H1 (cell line): ENCODE measurements around the gene SGPP2. TPM values are rescaled to one million over a fixed set of nuclear protein-coding genes. Genes with fewer than 3 reads are reported as not detected.

Experiments
- CTCF ChIA-PET: fragments of 300-600 bp; sonication (Branson Sonifier 250); formaldehyde crosslinking; loops from one replicate; lab custom pipeline; 2021; ENCODE audit not compliant: partially characterized antibody; lab: Charles Lee
- POLR2A ChIA-PET: fragments of 300-600 bp; sonication (Branson Sonifier 250); formaldehyde crosslinking; loops from one replicate; lab custom pipeline; 2021; ENCODE audit warnings: inconsistent platforms; ENCODE audit not compliant: partially characterized antibody; lab: Charles Lee
- DNase-seq, 2 experiments: peaks; one replicate each; pipeline versions ENCODE4 v3.0.0 to v3.0.0-alpha.2; 2010 to 2022; ENCODE audit warnings: low spot score in 2 of 2, low read depth in 1 of 2, mixed read lengths in 1 of 2
- FAIRE-seq: peaks from 2 replicates; lab custom pipeline; 2011; peaks lifted over from hg19 to GRCh38; lab: Jason Lieb, UNC
- H2AFZ ChIP-seq: 2 replicates; pipeline ENCODE4 v1.8.1; 2012; ENCODE audit warnings: low read length, inconsistent platforms
- H2AK5ac ChIP-seq: 2 replicates; pipeline ENCODE4 v1.6.1; 2013; ENCODE audit warnings: low read depth, low read length
- H2BK120ac ChIP-seq: replicated peaks from 2 replicates; pipeline ENCODE3; 2013; ENCODE audit warnings: low read depth, low read length, inconsistent platforms
- H2BK12ac ChIP-seq: 2 replicates; pipeline ENCODE4 v1.6.1; 2013; ENCODE audit warnings: low read depth, low read length
- H2BK15ac ChIP-seq: 2 replicates; pipeline ENCODE4 v1.6.1; 2013; ENCODE audit warnings: low read length
- H2BK20ac ChIP-seq: 2 replicates; pipeline ENCODE4 v1.6.1; 2013; ENCODE audit warnings: low read length
- H2BK5ac ChIP-seq: 2 replicates; pipeline ENCODE4 v1.6.1; 2013; ENCODE audit warnings: low read depth, low read length
- H3K14ac ChIP-seq: 2 replicates; pipeline ENCODE4 v1.6.1; 2013; ENCODE audit warnings: inconsistent platforms; ENCODE audit not compliant: insufficient read length
- H3K18ac ChIP-seq: 2 replicates; pipeline ENCODE4 v1.6.1; 2013; ENCODE audit warnings: low read length; ENCODE audit errors: extremely low read depth
- H3K23ac ChIP-seq: 2 replicates; pipeline ENCODE4 v1.6.1; 2013; ENCODE audit warnings: inconsistent platforms; ENCODE audit not compliant: insufficient read length
- H3K23me2 ChIP-seq: 2 replicates; pipeline ENCODE4 v1.6.1; 2013; ENCODE audit warnings: low read depth, low read length
- H3K27ac ChIP-seq: 2 replicates; pipeline ENCODE4 v1.6.1; 2011; ENCODE audit warnings: low read depth, low read length, inconsistent platforms
- H3K27me3 ChIP-seq, 4 experiments: replicated peaks in 1 of 4; 1 replicate in 1 of 4; 2 replicates in 3 of 4; pipeline versions ENCODE4 v1.6.1 to v1.8.1; 2011 to 2013; ENCODE audit warnings: low read length in 3 of 4, mild to moderate bottlenecking in 3 of 4, inconsistent platforms in 2 of 4, mixed read lengths in 2 of 4, moderate library complexity in 1 of 4; ENCODE audit not compliant: control insufficient read depth in 3 of 4, insufficient read depth in 3 of 4; ENCODE audit errors: extremely low read depth in 1 of 4
- H3K36me3 ChIP-seq, 4 experiments: 2 replicates each; pipeline versions ENCODE4 v1.6.1 to v1.8.1; 2011 to 2013; ENCODE audit warnings: mild to moderate bottlenecking in 4 of 4, low read length in 3 of 4, moderate library complexity in 2 of 4, control low read depth in 1 of 4, inconsistent platforms in 1 of 4; ENCODE audit not compliant: insufficient read depth in 4 of 4, control insufficient read depth in 2 of 4
- H3K4ac ChIP-seq: replicated peaks from 2 replicates; pipeline ENCODE3; 2013; ENCODE audit warnings: low read length, low read depth, mixed read lengths, inconsistent platforms; ENCODE audit not compliant: insufficient read length
- H3K4me1 ChIP-seq, 4 experiments: replicated peaks in 1 of 4; 1 replicate in 1 of 4; 2 replicates in 3 of 4; pipeline versions ENCODE4 v1.6.1 to v1.8.1; 2011 to 2013; ENCODE audit warnings: low read length in 3 of 4, inconsistent platforms in 2 of 4, mixed read lengths in 1 of 4; ENCODE audit not compliant: insufficient read depth in 4 of 4, control insufficient read depth in 3 of 4
- H3K4me2 ChIP-seq, 2 experiments: 2 replicates each; pipeline versions ENCODE4 v1.6.1 to v1.8.1; 2011 to 2013; ENCODE audit warnings: low read depth in 2 of 2, low read length in 2 of 2, control low read depth in 1 of 2, inconsistent platforms in 1 of 2, mild to moderate bottlenecking in 1 of 2; ENCODE audit not compliant: insufficient read depth in 1 of 2
- H3K4me3 ChIP-seq, 4 experiments: fragments of 200-600, 300-600 bp in 1 of 4; sonication (generic), shearing (Covaris generic), sonication (Bioruptor Twin) in 1 of 4; 2 replicates each; pipeline versions ENCODE4 v1.5.1 to v1.8.1; 2011 to 2016; ENCODE audit warnings: low read length in 4 of 4, low read depth in 3 of 4, control low read depth in 2 of 4, inconsistent platforms in 2 of 4, mild to moderate bottlenecking in 2 of 4, mixed read lengths in 1 of 4, moderate library complexity in 1 of 4; ENCODE audit not compliant: insufficient read depth in 2 of 4; ENCODE audit errors: extremely low read depth in 1 of 4
- H3K56ac ChIP-seq: replicated peaks from 2 replicates; pipeline ENCODE3; 2013; ENCODE audit warnings: low read depth, mild to moderate bottlenecking, mixed read lengths, low read length, inconsistent platforms; ENCODE audit not compliant: insufficient read length
- H3K79me1 ChIP-seq: 2 replicates; pipeline ENCODE4 v1.6.1; 2013; ENCODE audit warnings: low read depth, low read length, control low read depth
- H3K79me2 ChIP-seq, 2 experiments: 2 replicates each; pipeline versions ENCODE4 v1.6.1 to v1.8.1; 2012 to 2013; ENCODE audit warnings: low read length in 2 of 2, mild to moderate bottlenecking in 2 of 2, inconsistent platforms in 1 of 2; ENCODE audit not compliant: insufficient read depth in 2 of 2, control insufficient read depth in 1 of 2
- H3K9ac ChIP-seq, 4 experiments: replicated peaks in 1 of 4; 1 replicate in 1 of 4; 2 replicates in 3 of 4; pipeline versions ENCODE4 v1.6.1 to v1.8.1; 2011 to 2013; ENCODE audit warnings: low read depth in 3 of 4, low read length in 3 of 4, control low read depth in 2 of 4, mild to moderate bottlenecking in 2 of 4, moderate library complexity in 2 of 4, inconsistent platforms in 1 of 4; ENCODE audit errors: extremely low read depth in 1 of 4
- H3K9me3 ChIP-seq, 2 experiments: 2 replicates each; pipeline versions ENCODE4 v1.6.1 to v1.8.1; 2012 to 2013; ENCODE audit warnings: mild to moderate bottlenecking in 2 of 2, moderate library complexity in 2 of 2, control low read depth in 1 of 2, inconsistent platforms in 1 of 2, low read depth in 1 of 2, low read length in 1 of 2, mixed read lengths in 1 of 2; ENCODE audit not compliant: insufficient read depth in 2 of 2
- H4K20me1 ChIP-seq, 2 experiments: replicated peaks in 1 of 2; 2 replicates each; pipeline versions ENCODE3 to v1.8.1; 2011 to 2013; ENCODE audit warnings: inconsistent platforms in 2 of 2, low read length in 2 of 2, mild to moderate bottlenecking in 1 of 2; ENCODE audit not compliant: insufficient read depth in 2 of 2, control insufficient read depth in 1 of 2
- H4K5ac ChIP-seq: 2 replicates; pipeline ENCODE4 v1.6.1; 2013; ENCODE audit warnings: low read length, low read depth, mixed read lengths, inconsistent platforms; ENCODE audit not compliant: insufficient read length
- H4K8ac ChIP-seq: 2 replicates; pipeline ENCODE4 v1.8.0; 2013; ENCODE audit warnings: mild to moderate bottlenecking, moderate library complexity, low read length, inconsistent platforms; ENCODE audit not compliant: insufficient read depth; ENCODE audit errors: extremely low read depth
- H4K91ac ChIP-seq: replicated peaks from 2 replicates; pipeline ENCODE3; 2013; ENCODE audit warnings: low read length, mixed read lengths, inconsistent platforms; ENCODE audit not compliant: insufficient read length
- ATF2 ChIP-seq: IDR thresholded peaks from 2 replicates; pipeline ENCODE4 v1.6.1; 2012; ENCODE audit warnings: low read length, inconsistent platforms
- BCL11A ChIP-seq, 2 experiments: IDR thresholded peaks; one replicate each; pipeline ENCODE4 v1.6.1; 2011; ENCODE audit warnings: low read depth in 2 of 2, low read length in 2 of 2, mild to moderate bottlenecking in 2 of 2
- CTBP2 ChIP-seq: IDR thresholded peaks from 2 replicates; pipeline ENCODE4 v1.7.0; 2011; ENCODE audit warnings: borderline replicate concordance, mild to moderate bottlenecking, moderate library complexity, mixed read lengths, low read length; ENCODE audit not compliant: insufficient read depth, insufficient read length
- JUN ChIP-seq: IDR thresholded peaks from 2 replicates; pipeline ENCODE4 v1.6.1; 2011; ENCODE audit warnings: low read depth, mild to moderate bottlenecking, improper control_type of control experiment, low read length
- SIRT6 ChIP-seq: IDR thresholded peaks from one replicate; pipeline ENCODE4 v1.7.1; 2012; ENCODE audit warnings: low read length, inconsistent platforms
- TCF12 ChIP-seq: IDR thresholded peaks from 2 replicates; pipeline ENCODE4 v1.6.1; 2011; ENCODE audit warnings: low read depth, mild to moderate bottlenecking, low read length
- WGBS, 2 experiments: shearing (Covaris generic) in 1 of 2; methylation state at CpG; one replicate each; pipeline versions ENCODE4 v1.1.6 to v1.1.7; 2013 to 2015; ENCODE audit warnings: low lambda C conversion rate in 2 of 2, mixed read lengths in 2 of 2, inconsistent platforms in 1 of 2, low coverage in 1 of 2, missing lambda C conversion rate in 1 of 2; ENCODE audit not compliant: insufficient replicate concordance in 2 of 2, insufficient coverage in 1 of 2, insufficient read length in 1 of 2; ENCODE audit errors: extremely low coverage in 1 of 2, missing lambda C conversion rate in 1 of 2; 5-methylcytosine and 5-hydroxymethylcytosine counted together
- polyA plus RNA-seq, 7 experiments: library from polyadenylated mRNA; depleted of rRNA in 3 of 7; stranded (reverse) in 5 of 7; unstranded in 2 of 7; fragments of >200 nt in 5 of 7; fragments of 200-250 nt in 2 of 7; gene quantifications; 1 replicate in 5 of 7; 2 replicates in 1 of 7; 4 replicates in 1 of 7; pipeline versions ENCODE4 v1.2.1 to v1.2.3, GENCODE V29; 2011 to 2013; ENCODE audit warnings: missing spikeins in 2 of 7, mixed read lengths in 2 of 7
- total RNA-seq: library from RNA; stranded (reverse); fragmentation: NEBNext Ultra II Directional; extraction: Animal tissue kit (Norgen Biotek cat#: 25700); gene quantifications from 2 replicates; pipeline ENCODE4 v1.2.1, GENCODE V29; 2021
- TF ChIP-seq, protein P1 (sequence below): IDR thresholded peaks from 2 replicates; pipeline ENCODE4 v1.6.1; 2011; ENCODE audit warnings: low read length, improper control_type of control experiment

Gene SGPP2
- total and polyA plus RNA-seq, 2 of the 8 experiments (the other 6 are each of a cell fraction or from before 2014, with no cell fraction given), result 0.29 TPM; not detected in 1

DNA sequence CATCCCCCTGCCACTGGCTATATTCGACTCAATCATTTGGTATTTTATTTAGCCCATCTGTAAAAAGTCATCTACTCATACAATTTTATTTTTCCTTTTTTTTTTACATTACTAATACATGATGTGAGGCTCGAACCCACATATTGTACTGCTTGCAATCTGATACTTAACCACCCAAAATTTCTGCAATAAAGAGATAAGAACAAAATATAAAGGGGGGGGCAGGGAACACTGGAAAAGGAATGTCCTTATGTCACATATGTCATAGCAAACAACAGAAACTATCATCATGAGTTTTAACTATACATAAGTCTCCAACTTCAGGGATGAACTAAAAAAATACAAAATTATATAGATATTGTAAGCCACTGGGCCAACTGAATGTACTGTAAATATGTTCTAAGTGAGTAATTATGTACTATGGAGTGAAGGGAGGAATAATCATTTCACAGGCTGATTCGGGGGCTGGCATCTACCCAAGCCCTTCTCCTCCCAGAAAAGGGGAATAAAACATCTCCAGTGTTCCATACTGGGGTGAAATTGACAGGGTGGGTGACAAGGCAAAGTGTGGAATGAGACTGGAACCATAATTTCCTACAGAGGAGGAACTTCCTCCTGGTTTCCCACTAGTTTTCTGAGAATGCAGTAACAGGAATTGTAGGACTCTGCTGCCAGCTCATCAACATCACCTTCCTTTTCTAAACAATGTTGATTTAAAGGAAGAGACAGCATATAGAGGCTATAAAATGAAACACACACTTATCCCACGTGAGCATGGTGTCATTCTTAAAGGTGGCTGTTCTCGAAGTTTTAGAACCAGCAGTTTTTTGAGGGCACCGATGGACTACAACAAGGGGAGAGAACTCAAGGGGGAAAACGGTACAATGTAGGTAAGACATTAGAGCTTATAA, 152.1 kb downstream of the SGPP2 start:
- H2BK120ac ChIP-seq, result no peak overlapping the region
- ChIA-PET CTCF (interaction anchor here (0.7 to 1.0 kb wide), 2 partner anchors 15 to 194 kb away, joined by 3 read pairs; no protein-coding TSS in a partner anchor), POLR2A (no interaction called here)
- no peak for TF ChIP-seq TCF12
- no peak for TF ChIP-seq BCL11A (IDR thresholded peaks at IDR 0.05; ENCODE audit: low read depth in 2 of 2, low read length in 2 of 2)
- TF ChIP-seq SIRT6, result no peak
- TF ChIP-seq, protein P1, sequence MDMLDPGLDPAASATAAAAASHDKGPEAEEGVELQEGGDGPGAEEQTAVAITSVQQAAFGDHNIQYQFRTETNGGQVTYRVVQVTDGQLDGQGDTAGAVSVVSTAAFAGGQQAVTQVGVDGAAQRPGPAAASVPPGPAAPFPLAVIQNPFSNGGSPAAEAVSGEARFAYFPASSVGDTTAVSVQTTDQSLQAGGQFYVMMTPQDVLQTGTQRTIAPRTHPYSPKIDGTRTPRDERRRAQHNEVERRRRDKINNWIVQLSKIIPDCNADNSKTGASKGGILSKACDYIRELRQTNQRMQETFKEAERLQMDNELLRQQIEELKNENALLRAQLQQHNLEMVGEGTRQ, result no peak
- TF ChIP-seq ATF2, result no peak
- TF ChIP-seq CTBP2, result no peak
- no peak for TF ChIP-seq JUN
- H3K23ac ChIP-seq, result no peak overlapping the region
- no peak overlapping the region for H4K5ac ChIP-seq
- no peak overlapping the region for H3K56ac ChIP-seq
- no peaks in the 10 kb centered on the region for H3K9me3 ChIP-seq
- no peak overlapping the region for H2AK5ac ChIP-seq
- DNase-seq (no peak), FAIRE-seq (no peak)
- H2AFZ ChIP-seq, result no peak overlapping the region
- H2BK5ac ChIP-seq, result no peak overlapping the region
- H4K20me1 ChIP-seq, result no peaks in the 10 kb centered on the region
- no peaks in the 10 kb centered on the region for H3K79me2 ChIP-seq
- H4K8ac ChIP-seq, result no peak overlapping the region
- no peak overlapping the region for H3K4me2 ChIP-seq
- no peak overlapping the region for H2BK15ac ChIP-seq
- H3K23me2 ChIP-seq, result no peaks in the 10 kb centered on the region
- H3K27ac ChIP-seq, result no peak overlapping the region
- peaks cover 0 to 1% (median 0%) of the 10 kb centered on the region in 4 experiments; a peak in 1 of 7 replicates for H3K27me3 ChIP-seq
- H3K4ac ChIP-seq, result no peak overlapping the region
- no peak overlapping the region for H2BK12ac ChIP-seq
- WGBS, 2 experiments, result 89% methylated on average over 7 of the region's 7 CpGs; no CpG with 5 or more reads in 1 of the 2 experiments
- no peak overlapping the region for H3K9ac ChIP-seq
- peaks cover 0 to 4% (median 3%) of the 10 kb centered on the region in 4 experiments; a peak in 4 of 8 replicates for H3K36me3 ChIP-seq
- H3K14ac ChIP-seq, result no peak overlapping the region
- H2BK20ac ChIP-seq, result no peak overlapping the region
- no peak overlapping the region for H3K4me3 ChIP-seq
- no peak overlapping the region for H4K91ac ChIP-seq
- no peak overlapping the region for H3K18ac ChIP-seq
- no peaks in the 10 kb centered on the region for H3K79me1 ChIP-seq
- H3K4me1 ChIP-seq, result no peaks in the 10 kb centered on the region; a peak in 1 of 7 replicates
